Heart left ventricle (tissue), 16 donors: Measurements from ENCODE around the gene DOCK2. TPM values are rescaled to one million over a fixed set of nuclear protein-coding genes. Genes with fewer than 3 reads are reported as not detected.
"Not testable (repeated sequence)": the region's sequence is repeated elsewhere in the genome, so short reads cannot be mapped to it uniquely, and the experiment has no call there.

Experiments
- ATAC-seq, 4 donors: fragments of 200-7000 bp; cut with Tn5 transposase; one replicate each; pipeline ENCODE4 v1.9.1; 2020 to 2022; ENCODE audit warnings: moderate library complexity in 4 of 4, mild to moderate bottlenecking in 3 of 4, moderate number of reproducible peaks in 1 of 4
- DNase-seq, 5 donors: peaks; one replicate each; pipeline ENCODE4 v3.0.0-alpha.2; 2020
- H3K27ac ChIP-seq, 12 donors: fragments of 200-600 bp; sonication (generic) in 4 of 12; one replicate each; pipeline versions ENCODE4 v1.5.0 to v1.8.0; 2016 to 2022; ENCODE audit warnings: mild to moderate bottlenecking in 2 of 12
- H3K27me3 ChIP-seq, 9 donors: fragments of 200-600 bp; sonication (generic) in 2 of 9; one replicate each; pipeline versions ENCODE4 v1.5.1 to v1.8.0; 2016 to 2022; ENCODE audit warnings: mild to moderate bottlenecking in 3 of 9
- H3K36me3 ChIP-seq, 9 donors: fragments of 200-600 bp; sonication (generic) in 2 of 9; one replicate each; pipeline versions ENCODE4 v1.5.0 to v1.8.0; 2018 to 2022; ENCODE audit warnings: mild to moderate bottlenecking in 2 of 9
- H3K4me1 ChIP-seq, 12 donors: fragments of 200-600 bp; sonication (generic) in 4 of 12; one replicate each; pipeline versions ENCODE4 v1.5.0 to v1.8.0; 2016 to 2022; ENCODE audit warnings: mild to moderate bottlenecking in 3 of 12
- H3K4me3 ChIP-seq, 12 donors: fragments of 200-600 bp; sonication (generic) in 4 of 12; one replicate each; pipeline versions ENCODE4 v1.5.0 to v1.8.0; 2017 to 2022; ENCODE audit warnings: mild to moderate bottlenecking in 9 of 12, moderate library complexity in 4 of 12
- H3K9me3 ChIP-seq, 12 donors: fragments of 200-600 bp; sonication (generic) in 4 of 12; one replicate each; pipeline versions ENCODE4 v1.5.0 to v1.8.0; 2016 to 2022; ENCODE audit warnings: mild to moderate bottlenecking in 1 of 12
- CTCF ChIP-seq, 12 donors: fragments of 200-600 bp; sonication (generic) in 4 of 12; IDR thresholded peaks; one replicate each; pipeline versions ENCODE4 v1.5.0 to v1.8.0; 2018 to 2022; ENCODE audit warnings: antibody characterized with exemption in 12 of 12, mild to moderate bottlenecking in 5 of 12
- POLR2A ChIP-seq, 2 donors: fragments of 450-650 bp; IDR thresholded peaks; one replicate each; pipeline ENCODE4 v1.6.1; 2017; ENCODE audit warnings: antibody characterized with exemption in 2 of 2, mild to moderate bottlenecking in 2 of 2, moderate library complexity in 2 of 2
- WGBS, 4 donors: extraction: QIAGEN DNeasy Blood & Tissue Kit in 2 of 4; methylation state at CpG; one replicate each; pipeline versions ENCODE4 v1.1.5 to v1.1.7; 2013 to 2018; 5-methylcytosine and 5-hydroxymethylcytosine counted together
- intact Hi-C, 10 donors: fragments of 100-400 bp; cut with DNase I; formaldehyde crosslinking; loops; one replicate each; pipeline versions ENCODE4 v1.11.1 to v1.14.2; 2022
- polyA plus RNA-seq, 2 donors: library from polyadenylated mRNA; stranded (reverse); fragments of 200-250 nt; gene quantifications; one replicate each; pipeline ENCODE4 v1.2.3, GENCODE V29; 2013
- total RNA-seq, 9 donors: library from RNA; depleted of rRNA in 2 of 9; stranded (reverse); fragments of >200 nt in 2 of 9; fragmentation: NEBNext Ultra II Directional in 3 of 9; extraction: Animal tissue kit (Norgen Biotek cat#: 25700) in 3 of 9; gene quantifications; one replicate each; pipeline versions ENCODE4 v1.1.0 to v1.2.4, GENCODE V29; 2016 to 2023
- donor health status: ischemic (EF 13 %, LVEDD 7.1; RV severe dilation, severe dysfunction).
- donor health status: healthy with polysubstance abuse.
- donor health status: DM: no; HTN: yes; CAD: no.
- donor health status: DM: no; HTN: no; CAD: no.
- donor health status: ischemic (EF 25% LVEDD 6.9; RV normal size, moderate dysfunction).
- donor health status: ischemic (EF 25% LVEDD 5.7; RV mildly dilated, moderate dysfunction).
- donor health status: healthy.
- donor health status: DM: yes; HTN: yes; CAD: no.
- donor health status: ischemic (EF 35%, LVEDD 5.7; RV mildly dilated, moderate dysfunction).
- donor health status: nonischemic (EF 11% LVEDD 7.7; RV severe dilation, severe dysfunction).
- donor health status: DM: yes; HTN: yes; CAD: no.
- donor health status: PGD.
- donor health status: ischemic (EF 29% LVEDD 5.4; RV normal size, mild dysfunction).
- donor health status: nonischemic (EF 23%, LVEDD 6.1; RV moderate dilation, normal function).

Gene DOCK2
- total and polyA plus RNA-seq, 11 donors: 0.80 to 59.5 (median 4.6) TPM

- H3K4me1 ChIP-seq: peaks cover 0 to 11% (median 0%) of the 10 kb centered on the region in 12 donors
- no peak overlapping the region for H3K27ac ChIP-seq
- ATAC-seq (no peak), DNase-seq (no peak)
- H3K4me3 ChIP-seq: no peak overlapping the region
- H3K9me3 ChIP-seq: peaks cover 0 to 2% (median 0%) of the 10 kb centered on the region in 12 donors
- peaks cover 0 to 59% (median 0%) of the 10 kb centered on the region in 9 donors for H3K36me3 ChIP-seq
- no peak for TF ChIP-seq CTCF (IDR thresholded peaks at IDR 0.05)
- TF ChIP-seq POLR2A (IDR thresholded peaks at IDR 0.05): no peak
- 34 to 57% (median 41%) methylated on average over 3 of the region's 3 CpGs for WGBS, 4 donors
- intact Hi-C loops: no loop called here
- H3K27me3 ChIP-seq: no peaks in the 10 kb centered on the region
Observed at GRCh38 chr5:169765176-169765996, 128.3 kb downstream of the DOCK2 start.

GRCh38 chr5:169766943-169767342, 129.9 kb downstream of the DOCK2 start:
- DNase-seq, H3K27me3 ChIP-seq, intact Hi-C loops, ATAC-seq, H3K4me3 ChIP-seq, H3K27ac ChIP-seq, H3K9me3 ChIP-seq: not testable (repeated sequence)
- whole genome bisulfite sequencing, 4 donors: 90 to 91% (median 90%) methylated on average over 6 of the region's 6 CpGs
- Histone ChIP-seq H3K4me1 (peaks cover 0 to 11% (median 0%) of the 10 kb centered on the region in 12 donors), H3K36me3 (peaks cover 0 to 47% (median 0%) of the 10 kb centered on the region in 9 donors)

GRCh38 chr5:169767938-169768337, 130.9 kb downstream of the DOCK2 start:
- WGBS, 4 donors: 54 to 64% (median 61%) methylated on average over 6 of the region's 6 CpGs
- no peaks in the 10 kb centered on the region for H3K9me3 ChIP-seq
- no peak overlapping the region for H3K4me3 ChIP-seq
- ATAC-seq: peak; percentile 61 to 93 (median 86)
- no peaks in the 10 kb centered on the region for H3K27me3 ChIP-seq
- peaks cover 0 to 45% (median 0%) of the 10 kb centered on the region in 9 donors for H3K36me3 ChIP-seq
- peaks cover 0 to 11% (median 0%) of the 10 kb centered on the region in 12 donors for H3K4me1 ChIP-seq
- peak in 4 of 5 donors; percentile 32 to 73 (median 46) for DNase-seq
- TF ChIP-seq POLR2A (IDR thresholded peaks at IDR 0.05) (no peak), CTCF (IDR thresholded peaks at IDR 0.05) (no peak)
- intact Hi-C loops: no loop called here
- H3K27ac ChIP-seq: peak overlapping the region in 1 of 12 donors; percentile 18

- Histone ChIP-seq H3K27ac (no peak overlapping the region), H3K4me3 (no peak overlapping the region), H3K9me3 (no peaks in the 10 kb centered on the region), H3K36me3 (peaks cover 0 to 41% (median 0%) of the 10 kb centered on the region in 9 donors), H3K27me3 (no peaks in the 10 kb centered on the region), H3K4me1 (peaks cover 0 to 11% (median 0%) of the 10 kb centered on the region in 12 donors)
- no peak for TF ChIP-seq CTCF (IDR thresholded peaks at IDR 0.05)
- TF ChIP-seq POLR2A (IDR thresholded peaks at IDR 0.05): no peak
- no peak for ATAC-seq
- intact Hi-C loops: no loop called here
- no peak for DNase-seq
- WGBS, 4 donors: 40 to 70% (median 65%) methylated on average over 1 of the region's 1 CpG
Observed at GRCh38 chr5:169768416-169768815, 131.3 kb downstream of the DOCK2 start.
